ENCODE results near the gene SLC30A2.
A peak's percentile ranks its signal among the peaks of the same experiment; 100 is the strongest.

Gene SLC30A2

DNA sequence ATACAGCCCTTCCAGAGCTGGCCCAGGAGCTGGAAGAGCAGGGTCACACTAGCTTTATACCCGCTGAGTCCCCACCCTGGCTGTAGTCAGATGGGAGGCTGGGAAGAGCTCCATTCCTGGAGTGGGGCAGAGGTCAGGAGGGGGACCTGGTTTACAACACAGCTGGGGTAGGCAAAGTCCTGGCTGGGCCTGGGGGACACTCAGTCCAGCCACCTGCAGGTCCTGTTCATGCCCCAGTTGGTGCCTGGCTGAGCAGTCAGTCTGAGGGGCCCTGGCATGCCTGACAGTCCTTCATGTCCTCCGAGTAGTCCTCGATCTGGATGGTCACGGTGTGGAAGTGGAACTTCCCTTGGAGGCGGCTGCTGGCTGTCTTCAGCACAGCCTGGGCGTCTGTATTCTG is 7.0 kb downstream of the SLC30A2 start:
- Histone ChIP-seq H3K36me3 (no peaks in the 10 kb centered on the region), H3K27me3 (peaks cover 4% of the 10 kb centered on the region; the same call in 1 of the 2 replicates), H3K4me1 (no peaks in the 10 kb centered on the region), H3K9me3 (no peaks in the 10 kb centered on the region), H3K4me3 (ENCODE audit: low read depth, low read length) (no peak overlapping the region)
- DNase-seq: no peak
- TF ChIP-seq, protein P1, sequence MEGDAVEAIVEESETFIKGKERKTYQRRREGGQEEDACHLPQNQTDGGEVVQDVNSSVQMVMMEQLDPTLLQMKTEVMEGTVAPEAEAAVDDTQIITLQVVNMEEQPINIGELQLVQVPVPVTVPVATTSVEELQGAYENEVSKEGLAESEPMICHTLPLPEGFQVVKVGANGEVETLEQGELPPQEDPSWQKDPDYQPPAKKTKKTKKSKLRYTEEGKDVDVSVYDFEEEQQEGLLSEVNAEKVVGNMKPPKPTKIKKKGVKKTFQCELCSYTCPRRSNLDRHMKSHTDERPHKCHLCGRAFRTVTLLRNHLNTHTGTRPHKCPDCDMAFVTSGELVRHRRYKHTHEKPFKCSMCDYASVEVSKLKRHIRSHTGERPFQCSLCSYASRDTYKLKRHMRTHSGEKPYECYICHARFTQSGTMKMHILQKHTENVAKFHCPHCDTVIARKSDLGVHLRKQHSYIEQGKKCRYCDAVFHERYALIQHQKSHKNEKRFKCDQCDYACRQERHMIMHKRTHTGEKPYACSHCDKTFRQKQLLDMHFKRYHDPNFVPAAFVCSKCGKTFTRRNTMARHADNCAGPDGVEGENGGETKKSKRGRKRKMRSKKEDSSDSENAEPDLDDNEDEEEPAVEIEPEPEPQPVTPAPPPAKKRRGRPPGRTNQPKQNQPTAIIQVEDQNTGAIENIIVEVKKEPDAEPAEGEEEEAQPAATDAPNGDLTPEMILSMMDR (IDR thresholded peaks at IDR 0.05; ENCODE audit: low read depth, low read length): no peak

DNA sequence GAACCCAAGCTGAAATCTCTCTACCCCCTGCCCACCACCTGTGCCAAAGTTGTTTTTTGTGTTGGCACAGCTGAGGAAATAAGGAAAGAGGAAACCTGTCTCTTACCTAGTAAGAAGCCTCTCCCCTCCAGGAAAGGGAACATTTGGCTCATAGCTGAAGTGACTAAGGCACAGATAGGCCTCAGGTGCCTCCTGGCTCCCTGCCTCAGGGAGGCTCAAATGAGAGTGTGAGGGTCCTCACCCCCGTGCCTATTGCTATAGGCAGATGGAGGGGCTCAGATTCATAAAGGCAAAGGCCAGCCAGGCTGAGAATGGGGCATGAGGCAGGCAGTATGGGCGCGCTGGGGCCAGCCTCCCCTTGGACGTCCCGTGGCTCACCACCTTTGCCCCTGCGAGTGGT is 7.4 kb downstream of the SLC30A2 start:
- Histone ChIP-seq H3K4me3 (ENCODE audit: low read depth, low read length) (no peak overlapping the region), H3K36me3 (no peaks in the 10 kb centered on the region), H3K4me1 (no peaks in the 10 kb centered on the region), H3K9me3 (no peaks in the 10 kb centered on the region), H3K27me3 (peaks cover 4% of the 10 kb centered on the region; the same call in 1 of the 2 replicates)
- DNase-seq: no peak
- TF ChIP-seq, protein P1 (IDR thresholded peaks at IDR 0.05; ENCODE audit: low read depth, low read length): no peak

DNA sequence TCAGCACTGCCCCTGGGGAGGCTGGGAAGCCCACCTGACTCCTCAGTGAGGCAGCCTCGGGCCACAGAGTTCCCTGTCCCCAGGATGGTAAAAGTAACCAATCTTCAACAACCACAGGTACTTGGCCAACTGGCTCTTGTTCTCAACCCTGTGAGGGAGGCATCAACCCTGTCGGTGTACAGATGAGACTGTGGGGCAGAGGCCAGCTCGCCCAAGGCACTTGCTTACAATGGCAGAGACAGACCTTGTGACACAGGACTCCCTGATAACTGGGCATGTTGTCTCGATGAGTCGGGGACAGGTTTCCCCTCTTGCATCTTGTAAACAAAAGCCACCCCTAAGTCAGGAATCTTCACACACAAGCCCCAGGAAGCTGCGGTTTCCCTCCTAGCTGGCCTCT is 8.0 kb downstream of the SLC30A2 start:
- Histone ChIP-seq H3K36me3 (no peaks in the 10 kb centered on the region), H3K4me3 (ENCODE audit: low read depth, low read length) (no peak overlapping the region), H3K27me3 (peaks cover 1% of the 10 kb centered on the region; the same call in 1 of the 2 replicates), H3K9me3 (no peaks in the 10 kb centered on the region), H3K4me1 (no peaks in the 10 kb centered on the region)
- TF ChIP-seq, protein P1 (IDR thresholded peaks at IDR 0.05; ENCODE audit: low read depth, low read length): no peak
- DNase-seq: no peak

DNA sequence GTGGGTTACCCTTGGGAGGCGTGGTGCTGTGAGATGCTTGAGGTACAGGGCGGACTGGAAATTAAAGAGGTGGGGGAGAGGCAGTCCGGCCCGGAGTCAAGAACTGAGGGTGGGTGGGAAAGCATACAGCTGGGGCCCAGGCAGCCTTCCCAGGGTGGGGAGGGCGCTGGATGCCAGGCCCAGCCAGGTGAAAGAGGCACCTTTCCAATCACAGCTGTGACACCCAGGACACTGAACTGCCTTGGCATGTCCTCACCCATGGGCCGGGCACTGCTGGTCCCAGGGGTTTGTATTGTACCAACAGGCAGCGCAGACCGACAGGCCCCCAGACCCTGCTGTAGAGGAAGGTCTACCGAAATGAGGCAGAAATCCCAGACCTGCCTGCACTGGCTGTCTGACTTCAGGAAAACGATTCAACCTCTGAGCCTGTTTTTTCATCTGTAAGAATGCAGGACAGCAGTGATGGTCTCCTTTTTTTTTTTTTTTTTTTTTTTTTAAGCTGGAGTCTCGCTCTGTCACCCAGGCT is 9.1 kb downstream of the SLC30A2 start:
- Histone ChIP-seq H3K27me3 (no peaks in the 10 kb centered on the region), H3K36me3 (no peaks in the 10 kb centered on the region), H3K4me1 (no peaks in the 10 kb centered on the region), H3K4me3 (ENCODE audit: low read depth, low read length) (no peak overlapping the region), H3K9me3 (no peaks in the 10 kb centered on the region)
- TF ChIP-seq, protein P1 (IDR thresholded peaks at IDR 0.05; ENCODE audit: low read depth, low read length): no peak
- no peak for DNase-seq

DNA sequence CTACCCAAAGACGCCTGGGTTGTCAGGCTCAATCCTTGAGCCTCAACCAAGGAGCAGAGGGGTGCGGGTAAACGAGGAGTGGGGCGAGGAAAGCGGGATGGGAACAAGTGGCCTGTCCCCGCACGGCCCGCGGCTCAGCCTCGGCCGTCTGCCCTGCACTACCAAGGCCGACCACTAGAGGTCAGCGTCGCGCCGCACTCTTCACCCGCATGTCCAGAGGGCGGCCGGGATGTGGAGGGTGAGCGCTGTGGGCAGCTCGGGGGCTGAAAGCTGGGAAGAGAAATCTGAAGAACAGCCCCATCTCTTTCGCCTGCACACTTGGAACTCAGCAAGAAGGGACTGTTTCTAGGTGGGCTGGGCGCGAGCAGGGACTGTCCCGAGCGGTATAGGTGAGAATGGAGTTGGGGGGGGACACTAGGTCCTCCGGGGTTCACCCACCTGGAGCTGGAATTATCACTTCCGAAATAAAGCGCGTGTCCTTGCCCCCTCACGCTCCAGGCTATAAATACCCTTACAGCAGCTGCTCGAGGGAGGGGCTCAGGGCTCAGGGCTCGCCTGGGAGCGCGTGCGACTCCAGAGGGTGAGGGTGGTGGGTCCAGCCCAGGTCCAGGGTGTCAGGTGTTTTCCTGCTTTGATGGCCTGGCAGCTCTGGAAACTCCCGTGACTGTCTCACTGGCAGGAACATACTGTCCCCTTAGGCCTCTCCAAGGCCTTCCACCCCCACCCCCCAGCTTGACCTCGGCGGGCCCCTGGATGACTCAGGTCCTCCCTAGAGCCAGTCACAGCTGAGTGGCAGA is 9.8 kb downstream of the SLC30A2 start:
- H3K36me3 ChIP-seq: no peaks in the 10 kb centered on the region
- no peaks in the 10 kb centered on the region for H3K27me3 ChIP-seq
- TF ChIP-seq, protein P1 (IDR thresholded peaks at IDR 0.05; ENCODE audit: low read depth, low read length): peak; percentile 75
- H3K4me3 ChIP-seq (ENCODE audit: low read depth, low read length): peak overlapping the region; percentile 80
- H3K9me3 ChIP-seq: no peaks in the 10 kb centered on the region
- no peaks in the 10 kb centered on the region for H3K4me1 ChIP-seq
- peak; percentile 77 for DNase-seq
